ENCODE measurements around the gene FN1.

FN1 gene

DNA sequence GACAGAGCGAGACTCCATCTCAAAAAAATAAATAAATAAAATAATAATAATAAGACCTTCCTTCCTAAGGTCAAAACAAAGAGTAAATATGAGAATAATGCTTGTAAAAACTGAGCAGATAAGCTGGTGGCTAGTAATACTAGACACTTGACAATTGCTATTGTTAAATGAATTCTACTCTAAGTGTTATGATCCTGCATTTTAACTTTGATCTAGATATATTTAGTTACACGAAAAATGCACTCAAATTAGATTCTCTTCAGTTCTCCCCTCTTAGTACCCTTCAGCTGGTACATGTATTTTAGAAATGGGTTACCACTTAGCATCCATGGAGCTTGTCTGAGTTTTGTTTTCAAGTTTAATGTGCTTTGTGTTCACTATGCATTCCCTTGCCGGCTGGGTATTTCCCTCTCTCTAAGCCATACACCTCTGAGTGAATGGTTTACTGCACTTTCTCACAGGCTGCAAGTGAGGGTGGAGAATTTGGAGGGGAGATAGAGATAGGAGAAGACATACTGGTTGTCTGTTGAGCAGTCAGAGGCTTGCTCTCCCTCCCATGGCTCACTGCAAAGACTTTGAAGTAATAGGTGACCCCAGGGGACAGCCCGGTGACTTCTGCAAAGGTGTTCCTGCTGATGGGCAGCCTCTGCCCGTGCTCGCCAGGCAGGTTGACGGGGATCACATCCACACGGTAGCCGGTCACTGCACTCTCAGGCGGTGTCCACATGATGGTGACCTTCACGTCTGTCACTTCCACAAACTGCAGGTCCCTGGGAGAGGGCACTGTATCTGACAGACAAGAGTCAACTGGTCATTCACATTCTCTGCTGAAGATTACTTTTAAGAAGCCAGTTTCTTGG is 29.9 kb downstream of the FN1 start:
- DNase-seq, result no peak

DNA sequence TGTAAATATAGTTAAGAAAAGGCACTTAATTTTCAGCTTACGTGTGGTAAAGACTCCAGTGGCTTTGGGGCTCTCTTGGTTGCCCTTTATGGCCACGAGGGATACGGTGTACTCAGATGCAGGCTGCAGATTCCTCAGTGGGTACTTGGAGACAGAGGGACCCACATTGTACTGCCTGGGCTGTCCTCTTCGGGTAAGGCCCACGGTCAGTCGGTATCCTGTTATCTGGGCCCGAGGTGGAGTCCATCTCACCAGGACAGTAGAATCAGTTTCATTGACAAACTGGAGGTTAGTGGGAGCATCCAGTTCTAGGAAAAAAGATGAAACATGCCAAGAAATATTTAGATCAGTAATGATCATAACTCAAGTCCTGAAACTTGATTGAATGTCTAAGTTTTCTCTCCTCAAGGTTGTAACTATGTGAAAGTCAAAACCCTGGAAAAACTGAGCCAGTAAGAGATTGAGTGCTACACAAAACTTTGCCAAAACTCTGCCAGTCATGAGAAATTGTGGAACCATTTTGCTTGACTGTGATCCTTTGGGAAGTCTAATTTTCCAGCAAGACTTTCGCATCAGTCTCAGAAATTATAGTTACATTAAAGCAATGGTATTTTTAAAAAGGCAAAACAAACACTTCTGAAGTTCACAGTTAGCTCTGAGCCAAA is 31.4 kb downstream of the FN1 start:
- no peak for DNase-seq

DNA sequence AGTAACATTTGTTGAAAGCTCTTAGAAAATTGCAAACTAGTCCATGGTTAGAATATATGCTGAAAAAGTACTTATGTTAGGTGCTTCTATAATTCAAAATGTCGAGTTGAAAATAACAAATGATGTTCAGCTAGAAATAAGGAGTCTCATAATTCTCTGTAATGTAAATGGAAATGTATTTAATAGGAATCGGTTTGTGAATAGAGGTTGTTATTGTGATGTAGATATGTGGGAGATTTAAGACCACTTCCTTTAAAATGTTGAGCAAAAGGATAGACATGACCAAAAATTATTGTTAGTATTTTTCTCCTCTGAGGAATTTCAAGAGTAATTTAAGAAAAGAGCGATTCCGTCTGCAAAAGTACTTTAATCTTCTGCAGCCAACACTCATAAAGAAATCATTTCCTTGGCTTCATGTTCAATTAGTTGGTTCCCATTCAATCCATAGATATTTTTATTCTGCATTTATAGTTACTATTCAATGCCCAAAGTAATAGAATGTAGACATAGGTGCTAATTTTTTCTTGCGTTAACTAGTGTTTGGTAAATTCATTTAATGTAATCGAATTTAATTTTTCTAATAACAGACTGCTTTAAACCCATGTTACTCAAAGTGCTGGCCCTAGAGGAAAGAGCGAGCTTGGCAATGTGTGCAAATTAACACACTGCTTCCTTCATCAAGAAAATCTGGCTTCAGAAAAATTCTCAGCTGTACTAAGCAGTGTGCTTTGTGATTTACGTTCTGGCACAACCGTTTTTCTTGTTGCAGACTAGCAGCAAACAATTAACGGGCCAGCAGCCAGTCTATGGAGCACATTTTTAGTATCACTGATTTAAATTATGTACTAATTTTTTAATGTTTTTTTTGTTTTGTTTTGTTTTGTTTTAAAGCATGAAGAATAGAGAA is 32.2 kb downstream of the FN1 start:
- no peak for DNase-seq

DNA sequence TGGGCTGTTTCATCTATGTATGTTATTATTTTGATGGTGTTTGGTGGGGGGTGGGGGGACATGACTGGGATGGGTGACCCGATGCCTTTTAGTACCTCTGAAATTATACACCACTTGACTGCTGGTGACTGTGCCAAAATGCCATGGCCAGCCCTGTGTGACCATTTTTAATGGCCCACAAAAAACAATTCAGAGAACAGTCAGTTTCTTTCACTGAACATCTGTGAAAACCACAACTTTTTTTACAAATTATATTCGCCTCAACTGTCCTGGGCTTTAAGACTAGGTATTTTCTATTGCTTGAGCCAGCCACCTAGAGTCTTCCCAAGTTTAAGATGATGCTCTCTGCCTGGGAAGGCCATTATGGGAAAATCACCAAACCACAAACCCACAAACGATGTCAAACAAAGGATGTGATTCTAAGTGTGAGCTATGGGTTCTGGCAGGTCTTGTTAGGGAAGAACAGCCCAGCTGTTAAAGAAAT is 33.9 kb downstream of the FN1 start:
- no peak for DNase-seq

DNA sequence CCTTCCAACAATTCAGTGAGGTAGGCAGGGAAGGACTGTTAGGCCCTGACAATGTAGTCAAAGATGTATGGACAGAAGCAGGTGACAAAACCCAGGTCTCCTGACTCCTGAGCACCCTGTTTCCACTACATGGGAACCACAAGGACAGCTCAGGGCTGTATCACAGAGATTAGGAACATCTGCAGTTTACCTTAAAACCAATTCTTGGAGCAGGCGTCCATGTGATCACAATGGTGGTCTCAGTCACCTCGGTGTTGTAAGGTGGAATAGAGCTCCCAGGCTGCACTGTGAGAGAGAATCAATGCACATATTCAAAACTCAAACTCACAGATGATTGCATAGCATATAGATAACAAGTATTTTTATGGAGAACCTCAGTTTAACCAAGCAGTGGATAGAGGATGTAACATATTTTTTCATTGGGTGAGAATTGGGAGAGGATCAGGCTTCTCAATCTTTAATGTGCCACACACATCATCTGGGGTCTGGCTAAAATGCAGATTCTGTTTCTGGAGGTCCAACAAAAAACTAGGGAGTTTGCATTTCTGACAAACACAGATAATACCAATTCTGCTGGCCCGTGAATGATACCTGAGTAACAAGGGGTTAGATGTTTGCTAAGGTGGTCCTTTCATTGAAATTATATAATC is 36.7 kb downstream of the FN1 start:
- no peak for DNase-seq

DNA sequence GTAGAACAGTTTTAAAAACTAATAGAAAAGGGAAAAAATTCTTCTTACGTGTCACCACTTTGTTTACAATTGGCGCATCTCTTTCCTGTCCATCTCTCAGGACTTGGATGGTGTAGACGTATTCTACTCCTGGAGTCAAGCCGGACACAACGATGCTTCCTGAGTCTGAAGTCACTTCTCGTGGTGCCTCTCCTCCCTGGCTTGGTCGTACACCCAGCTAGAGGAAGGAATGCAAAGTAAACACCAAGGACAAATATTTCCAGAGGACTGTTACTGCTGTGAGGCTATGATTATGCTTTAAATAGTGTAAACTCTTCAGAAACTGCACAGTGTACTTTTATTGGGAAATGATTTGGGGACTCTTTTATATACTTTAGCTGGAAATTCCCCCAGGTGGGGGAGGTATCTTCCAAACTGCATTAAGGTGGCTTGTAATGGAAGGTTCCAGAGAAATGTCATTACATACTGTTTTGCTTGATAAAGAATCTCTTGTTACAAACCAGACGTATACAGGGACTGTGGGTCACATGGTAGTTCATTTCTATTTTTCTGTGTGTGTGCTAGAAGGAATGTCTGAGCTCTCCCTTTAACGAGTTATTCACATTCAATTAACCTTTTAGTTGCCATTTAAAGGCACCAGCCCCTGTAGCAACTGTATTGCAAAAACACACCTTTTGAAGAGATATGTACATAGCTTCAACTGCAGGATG is 38.1 kb downstream of the FN1 start:
- no peak for DNase-seq

DNA sequence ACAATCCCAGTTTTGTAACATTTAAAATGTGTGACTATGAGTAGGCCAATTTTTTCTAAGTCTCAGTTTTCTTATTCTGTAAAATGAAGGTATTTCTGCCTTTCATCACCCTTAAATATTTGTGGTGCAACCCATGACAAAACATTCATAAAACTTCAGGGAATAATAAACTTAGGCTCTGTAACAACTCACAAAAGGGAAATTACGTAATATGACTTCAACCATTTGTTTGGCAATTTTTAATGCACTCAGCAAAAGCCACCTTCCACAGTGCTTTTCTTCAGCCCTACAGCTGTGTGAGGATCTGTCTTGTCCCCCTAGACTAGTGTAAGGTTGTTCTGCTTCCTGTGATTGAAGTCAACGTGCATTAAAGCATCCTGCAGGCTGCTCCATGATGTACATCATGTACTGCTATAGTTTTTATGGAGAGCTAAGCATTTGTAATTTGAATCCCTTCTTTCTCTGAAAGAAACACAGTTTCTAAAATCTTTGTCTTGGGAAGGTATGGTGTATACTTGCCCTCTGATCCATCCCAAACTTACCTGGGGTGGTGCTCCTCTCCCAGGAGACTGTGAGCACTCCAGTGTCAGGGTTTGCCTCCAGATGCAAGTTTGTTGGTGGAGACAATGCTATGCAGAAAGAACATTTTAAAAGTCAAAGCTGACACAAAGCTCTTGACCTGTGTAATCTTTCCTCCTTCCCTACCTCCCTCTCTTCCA is 39.1 kb downstream of the FN1 start:
- no peak for DNase-seq

DNA sequence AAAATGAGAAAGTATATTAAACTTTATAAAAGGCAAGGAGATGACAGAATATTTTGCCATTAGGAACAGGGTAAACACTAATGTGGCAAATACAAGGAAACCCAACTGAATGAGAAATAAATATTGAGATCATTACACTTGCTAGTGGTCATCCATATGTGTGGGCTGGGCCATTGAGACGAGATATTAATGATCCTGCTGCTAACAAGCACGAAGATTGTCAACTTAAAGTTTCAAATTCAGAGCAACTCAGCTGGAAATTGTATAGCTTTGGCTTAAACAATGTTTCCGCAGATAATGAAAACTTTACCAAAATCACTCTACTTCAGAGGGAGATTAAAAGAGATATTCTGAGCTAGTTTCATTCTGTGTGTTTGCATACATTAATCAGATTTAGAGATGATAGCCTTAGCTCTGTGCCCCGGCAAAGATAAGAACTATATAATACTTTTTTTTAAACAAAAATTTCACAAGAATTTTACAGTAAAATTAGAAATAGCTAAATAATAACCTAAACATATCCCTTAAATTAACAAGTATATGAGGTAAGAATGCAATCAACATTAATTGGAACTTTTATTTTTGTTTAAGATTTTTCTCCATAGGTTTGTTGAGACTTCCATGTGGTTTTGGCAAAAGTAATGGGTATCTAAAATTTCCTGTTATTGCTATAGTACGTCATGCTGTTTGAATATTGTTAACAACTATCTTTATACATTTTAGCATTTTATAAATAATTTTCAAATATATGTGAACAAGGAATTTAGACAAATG is 40.0 kb downstream of the FN1 start:
- no peak for DNase-seq

DNA sequence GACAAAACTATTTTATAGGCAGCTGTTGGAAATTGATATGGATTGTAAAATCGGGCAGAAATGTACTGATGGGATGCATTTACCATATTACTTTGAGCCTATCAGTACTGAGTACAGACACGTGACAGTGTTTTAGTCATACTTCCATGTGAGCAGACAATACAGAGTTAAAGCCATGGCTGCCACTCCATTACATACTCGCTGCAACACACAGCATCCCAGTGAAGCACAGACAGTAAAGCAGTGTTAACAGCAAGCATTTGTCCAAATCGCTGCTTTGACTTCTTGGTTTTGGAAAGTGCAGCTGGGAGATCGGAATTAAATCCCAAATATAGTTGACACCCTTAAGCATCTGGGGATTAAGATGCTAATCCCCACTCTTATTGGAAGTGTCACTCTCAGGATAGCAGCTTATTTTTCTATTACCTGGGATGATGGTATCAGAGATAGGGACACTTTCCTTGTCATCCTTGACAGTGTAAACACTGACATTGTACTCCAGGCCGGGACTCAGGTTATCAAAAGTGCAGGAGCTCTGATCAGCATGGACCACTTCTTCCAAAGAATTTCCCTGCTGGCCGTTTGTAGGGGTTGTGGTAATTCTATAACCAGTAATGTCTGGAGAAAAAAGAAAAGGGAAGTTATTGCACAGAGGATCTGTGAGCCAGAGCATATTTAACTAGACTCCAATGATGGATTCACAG is 41.6 kb downstream of the FN1 start:
- no peak for DNase-seq

DNA sequence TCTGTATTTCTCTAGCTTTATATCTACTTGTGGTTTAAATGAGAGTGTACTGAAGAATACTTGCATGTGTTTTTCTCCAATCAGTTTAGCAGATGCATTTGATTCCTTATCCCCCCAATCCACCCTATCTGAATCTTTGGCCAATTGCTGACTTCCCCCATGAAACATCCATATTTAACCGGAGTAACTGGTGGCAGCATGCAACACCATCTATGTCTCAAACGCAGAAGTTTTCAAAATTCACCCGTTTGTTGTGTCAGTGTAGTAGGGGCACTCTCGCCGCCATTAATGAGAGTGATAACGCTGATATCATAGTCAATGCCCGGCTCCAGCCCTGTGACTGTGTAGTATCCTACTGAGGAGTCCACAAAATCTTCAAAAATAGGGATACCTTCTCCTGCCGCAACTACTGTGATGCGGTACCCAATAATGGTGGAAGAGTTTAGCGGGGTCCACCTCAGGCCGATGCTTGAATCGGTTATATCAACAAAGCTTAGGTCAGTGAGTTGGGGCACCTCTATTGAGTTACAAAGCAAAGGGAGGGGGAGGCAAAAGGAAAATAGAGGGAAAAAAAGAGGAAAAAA is 43.1 kb downstream of the FN1 start:
- no peak for DNase-seq

DNA sequence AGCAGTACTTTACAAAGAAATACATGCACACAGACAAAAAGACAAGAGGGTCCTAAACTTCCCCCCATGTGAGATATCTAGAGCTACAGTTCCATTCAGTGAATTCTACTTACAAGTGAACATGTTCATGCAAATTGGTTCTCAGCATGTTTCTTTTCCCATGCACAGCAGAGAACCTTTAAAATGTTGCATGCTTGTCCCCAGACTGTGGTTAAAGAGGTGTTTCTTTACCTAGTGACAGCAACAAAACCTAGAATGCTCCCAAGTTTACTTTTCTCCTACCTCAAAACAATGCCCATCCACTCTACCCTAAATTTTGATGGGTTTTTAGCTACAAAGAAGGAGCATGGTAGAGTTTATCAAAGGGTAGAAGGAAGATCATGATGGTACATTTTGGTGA is 43.7 kb downstream of the FN1 start:
- DNase-seq, result no peak

DNA sequence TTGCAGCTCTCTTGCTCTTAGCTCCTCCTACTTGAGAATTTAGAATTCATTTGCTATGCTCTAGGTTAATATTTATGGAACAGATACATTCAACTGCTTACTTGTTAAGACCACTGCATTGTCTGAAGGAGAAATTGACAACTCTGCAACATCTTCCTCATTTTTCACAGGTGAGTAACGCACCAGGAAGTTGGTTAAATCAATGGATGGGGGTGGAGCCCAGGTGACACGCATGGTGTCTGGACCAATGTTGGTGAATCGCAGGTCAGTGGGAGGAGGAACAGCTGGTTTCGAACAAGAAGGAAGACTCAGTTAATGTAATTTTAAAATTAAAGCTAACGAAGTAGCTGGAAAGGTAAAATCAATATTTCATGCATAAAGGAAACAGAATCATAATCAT is 44.3 kb downstream of the FN1 start:
- no peak for DNase-seq

DNA sequence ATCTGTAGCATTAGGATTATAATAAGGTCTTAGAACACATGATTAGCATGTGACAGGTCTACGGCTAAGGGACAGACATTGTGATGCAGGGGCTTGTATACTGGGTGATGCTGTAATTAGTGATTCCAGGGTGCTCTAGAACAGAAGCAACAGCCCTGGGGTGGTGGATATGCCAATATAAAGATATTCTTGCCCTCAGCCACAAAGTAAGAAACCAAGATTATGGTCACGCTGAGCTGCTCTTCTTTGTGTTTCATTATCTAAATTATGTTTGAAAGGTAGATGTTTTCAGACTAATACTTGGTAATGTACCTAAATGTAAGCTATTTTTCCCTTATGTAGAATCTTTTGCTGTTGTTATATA is 45.3 kb downstream of the FN1 start:
- no peak for DNase-seq

DNA sequence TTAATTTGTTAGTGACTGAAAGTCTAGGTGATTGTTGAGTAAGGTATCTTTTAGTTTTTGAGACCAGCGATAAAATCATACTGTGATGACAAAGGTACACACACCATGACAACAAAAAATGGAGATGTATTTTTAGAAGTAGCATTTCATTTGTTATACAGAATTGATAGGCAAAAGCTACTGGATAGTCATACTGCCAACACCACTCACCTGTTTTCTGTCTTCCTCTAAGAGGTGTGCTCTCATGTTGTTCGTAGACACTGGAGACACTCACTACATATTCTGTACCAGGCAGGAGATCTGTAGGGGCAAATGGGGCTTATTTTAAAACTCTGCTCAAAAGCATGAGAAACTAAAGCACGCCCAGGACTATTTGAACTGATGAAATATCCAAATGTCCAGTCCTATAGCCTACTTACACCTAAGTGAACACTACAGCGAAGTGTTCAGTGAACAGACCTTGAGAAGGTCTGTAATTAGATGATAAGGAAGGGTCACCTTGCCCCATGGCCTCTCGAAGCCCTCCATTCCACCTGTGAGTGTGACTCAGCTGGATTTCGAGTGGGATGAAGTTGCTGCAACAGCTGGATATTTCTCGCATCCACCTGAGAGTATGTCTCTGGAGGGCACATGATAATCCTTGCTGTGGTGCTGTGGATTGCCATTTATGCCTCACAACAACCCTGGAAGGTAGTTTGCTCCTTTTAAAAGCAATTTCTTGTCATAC is 47.7 kb downstream of the FN1 start:
- no peak for DNase-seq

DNA sequence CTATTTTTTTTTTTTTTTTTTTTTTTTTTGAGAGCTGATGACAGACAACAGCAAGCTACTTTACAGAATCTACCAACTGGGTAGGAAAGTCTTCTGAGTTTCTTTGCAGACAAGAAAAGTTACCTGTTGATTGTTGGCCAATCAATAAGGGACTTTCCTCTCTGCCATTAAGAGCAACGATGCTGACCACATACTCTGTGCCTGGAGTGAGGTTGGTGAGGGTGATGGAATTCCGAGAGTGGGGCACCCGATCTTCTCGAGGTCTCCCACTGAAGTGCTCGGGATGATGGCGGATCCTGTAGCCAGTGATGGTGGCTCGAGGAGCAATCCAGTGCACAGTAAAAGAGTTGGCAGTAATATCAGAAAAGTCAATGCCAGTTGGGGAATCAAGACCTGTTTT is 49.3 kb downstream of the FN1 start:
- DNase-seq, result no peak

DNA sequence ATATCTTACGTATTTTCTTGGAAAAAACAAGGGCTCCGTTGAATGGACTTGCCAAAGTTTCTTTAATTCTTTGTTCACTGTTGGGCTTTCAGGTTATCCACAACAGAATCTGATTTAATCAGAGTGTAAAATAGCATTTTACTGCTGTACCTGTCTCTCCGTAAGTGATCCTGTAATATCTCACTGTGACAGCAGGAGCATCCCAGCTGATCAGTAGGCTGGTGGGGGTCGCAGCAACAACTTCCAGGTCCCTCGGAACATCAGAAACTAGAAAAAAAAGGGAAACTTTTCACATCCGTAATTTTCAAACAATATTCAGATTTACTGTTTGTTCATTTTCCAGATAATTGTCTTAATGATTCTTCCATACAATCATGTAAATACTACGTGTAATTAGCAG is 51.2 kb downstream of the FN1 start:
- no peak for DNase-seq

DNA sequence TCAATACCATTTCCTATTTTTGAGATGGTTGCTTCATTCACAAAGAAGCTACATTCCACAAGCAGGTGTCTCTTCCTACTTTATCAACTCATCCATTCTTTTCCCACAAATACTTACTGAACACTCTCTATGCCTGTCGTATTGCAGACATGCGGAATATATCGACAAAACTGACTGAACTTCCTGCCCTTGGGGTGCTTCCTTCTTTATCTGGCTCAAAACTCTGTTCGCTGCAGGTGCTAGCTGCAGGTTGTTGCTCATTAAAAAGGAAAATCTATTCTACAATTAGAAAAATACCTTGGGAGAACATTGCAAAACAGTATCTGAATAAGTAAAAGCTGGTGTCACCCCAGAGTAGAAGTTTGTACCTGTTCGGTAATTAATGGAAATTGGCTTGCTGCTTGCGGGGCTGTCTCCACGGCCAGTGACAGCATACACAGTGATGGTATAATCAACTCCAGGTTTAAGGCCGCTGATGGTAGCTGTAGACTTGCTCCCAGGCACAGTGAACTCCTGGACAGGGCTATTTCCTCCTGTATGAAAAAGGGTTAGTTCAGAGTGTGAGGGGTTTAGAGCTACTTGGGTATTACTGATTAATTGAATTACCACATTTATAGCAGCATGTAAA is 52.1 kb downstream of the FN1 start:
- DNase-seq, result no peak

DNA sequence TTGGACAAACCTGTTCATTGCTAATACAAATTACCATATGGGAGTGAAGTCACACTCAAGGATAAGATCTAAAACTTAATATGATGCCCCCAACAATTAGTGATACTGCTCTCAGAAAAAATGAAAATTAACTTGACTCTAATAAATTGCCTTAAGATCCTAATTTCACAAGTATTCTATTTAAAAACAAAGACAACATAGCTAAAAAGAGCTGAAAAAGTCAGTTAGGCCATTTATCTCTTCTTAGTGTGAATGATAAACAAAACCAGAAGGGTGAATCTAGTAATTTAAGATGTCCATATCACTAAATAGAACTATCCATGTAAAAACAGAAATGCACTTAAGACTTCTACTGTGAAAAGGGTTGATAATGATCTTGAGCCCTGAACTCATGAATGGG is 53.4 kb downstream of the FN1 start:
- no peak for DNase-seq

DNA sequence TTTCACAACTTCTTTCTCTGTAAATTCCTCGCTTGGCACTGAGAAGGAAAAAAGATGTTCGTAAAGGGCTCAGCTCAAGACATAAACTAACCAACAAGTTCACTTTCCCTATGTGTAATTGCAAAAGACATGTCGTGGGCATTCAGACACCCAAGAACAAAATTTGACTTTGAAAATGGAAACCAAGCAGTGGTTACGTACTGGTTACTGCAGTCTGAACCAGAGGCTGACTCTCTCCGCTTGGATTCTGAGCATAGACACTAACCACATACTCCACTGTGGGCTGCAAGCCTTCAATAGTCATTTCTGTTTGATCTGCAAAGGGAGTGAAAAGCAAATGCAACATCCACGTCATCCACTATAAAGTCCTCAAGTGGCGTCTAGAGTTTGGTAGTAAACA is 53.9 kb downstream of the FN1 start:
- DNase-seq, result no peak
